ENCODE measurements around the gene MRPS12. TPM values are rescaled to one million over a fixed set of nuclear protein-coding genes. Genes with fewer than 3 reads are reported as not detected.

Gene MRPS12
- total RNA-seq, 4 donors from 2014 or later = 29.8 to 56.1 (median 35.6) TPM

DNA sequence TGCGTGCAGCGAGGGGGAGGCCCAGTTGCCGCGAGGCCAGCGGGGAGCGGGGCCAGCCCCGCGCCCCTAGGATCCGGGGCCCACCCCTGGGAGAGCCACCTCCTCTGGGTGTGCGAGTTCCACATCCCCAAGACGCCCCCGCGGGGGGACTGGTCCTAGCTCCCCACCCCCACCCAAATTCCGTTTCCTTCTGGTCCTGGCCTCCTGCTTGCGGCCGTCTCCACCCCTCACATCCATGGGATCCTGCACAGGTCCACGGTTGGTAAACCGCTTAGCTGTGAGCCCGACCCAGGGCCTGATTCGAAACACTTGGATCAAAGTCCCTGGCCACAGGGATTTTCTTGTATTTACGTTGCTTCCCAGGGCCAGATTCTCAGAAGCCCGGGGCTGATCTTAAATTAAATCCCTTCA, 45.1 kb downstream of the MRPS12 start:
- H3K36me3 ChIP-seq = no peaks in the 10 kb centered on the region
- TF ChIP-seq, protein P1, sequence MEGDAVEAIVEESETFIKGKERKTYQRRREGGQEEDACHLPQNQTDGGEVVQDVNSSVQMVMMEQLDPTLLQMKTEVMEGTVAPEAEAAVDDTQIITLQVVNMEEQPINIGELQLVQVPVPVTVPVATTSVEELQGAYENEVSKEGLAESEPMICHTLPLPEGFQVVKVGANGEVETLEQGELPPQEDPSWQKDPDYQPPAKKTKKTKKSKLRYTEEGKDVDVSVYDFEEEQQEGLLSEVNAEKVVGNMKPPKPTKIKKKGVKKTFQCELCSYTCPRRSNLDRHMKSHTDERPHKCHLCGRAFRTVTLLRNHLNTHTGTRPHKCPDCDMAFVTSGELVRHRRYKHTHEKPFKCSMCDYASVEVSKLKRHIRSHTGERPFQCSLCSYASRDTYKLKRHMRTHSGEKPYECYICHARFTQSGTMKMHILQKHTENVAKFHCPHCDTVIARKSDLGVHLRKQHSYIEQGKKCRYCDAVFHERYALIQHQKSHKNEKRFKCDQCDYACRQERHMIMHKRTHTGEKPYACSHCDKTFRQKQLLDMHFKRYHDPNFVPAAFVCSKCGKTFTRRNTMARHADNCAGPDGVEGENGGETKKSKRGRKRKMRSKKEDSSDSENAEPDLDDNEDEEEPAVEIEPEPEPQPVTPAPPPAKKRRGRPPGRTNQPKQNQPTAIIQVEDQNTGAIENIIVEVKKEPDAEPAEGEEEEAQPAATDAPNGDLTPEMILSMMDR (IDR thresholded peaks at IDR 0.05) = no peak
- TF ChIP-seq POLR2A (IDR thresholded peaks at IDR 0.05) = no peak
- H3K4me1 ChIP-seq = peaks cover 0 to 9% (median 0%) of the 10 kb centered on the region in 4 donors
- DNase-seq = no peak
- H3K27ac ChIP-seq = peak overlapping the region; percentile 53 to 77 (median 74)
- H3K27me3 ChIP-seq = peaks cover 0 to 10% of the 10 kb centered on the region in 2 donors
- peak overlapping the region; percentile 35 to 55 (median 45) for H3K4me3 ChIP-seq
- peaks cover 0 to 6% (median 0%) of the 10 kb centered on the region in 4 donors for H3K9me3 ChIP-seq

GRCh38 chr19:38977445-38978325, 46.9 kb downstream of the MRPS12 start:
- Histone ChIP-seq H3K27me3 (peaks cover 0 to 10% of the 10 kb centered on the region in 2 donors), H3K4me1 (peaks cover 0 to 9% (median 0%) of the 10 kb centered on the region in 4 donors), H3K36me3 (no peaks in the 10 kb centered on the region), H3K4me3 (no peak overlapping the region), H3K9me3 (peaks cover 0 to 6% (median 0%) of the 10 kb centered on the region in 4 donors), H3K27ac (no peak overlapping the region)
- TF ChIP-seq, protein P1 (IDR thresholded peaks at IDR 0.05) = no peak
- no peak for TF ChIP-seq POLR2A (IDR thresholded peaks at IDR 0.05)
- DNase-seq = no peak

DNA sequence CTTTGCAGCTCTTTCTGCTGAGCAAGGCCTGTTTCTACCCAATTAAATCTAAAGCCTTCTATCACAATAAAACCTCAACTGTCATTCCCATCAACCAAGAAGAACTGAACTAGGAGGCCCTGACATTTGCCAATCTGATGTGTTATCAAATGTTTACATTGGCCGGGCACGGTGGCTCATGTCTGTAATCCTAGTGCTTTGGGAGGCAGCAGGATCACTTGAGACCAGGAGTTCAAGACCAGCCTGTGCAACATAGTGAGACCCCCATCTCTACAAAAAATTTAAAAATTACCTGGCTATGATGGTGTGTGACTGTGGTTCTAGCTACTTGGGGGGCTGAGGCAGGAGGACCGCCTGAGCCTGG, 47.6 kb downstream of the MRPS12 start:
- no peak for TF ChIP-seq POLR2A (IDR thresholded peaks at IDR 0.05)
- TF ChIP-seq, protein P1 (IDR thresholded peaks at IDR 0.05) = no peak
- Histone ChIP-seq H3K27ac (no peak overlapping the region), H3K4me1 (peaks cover 0 to 9% (median 0%) of the 10 kb centered on the region in 4 donors), H3K27me3 (peaks cover 0 to 10% of the 10 kb centered on the region in 2 donors), H3K36me3 (no peaks in the 10 kb centered on the region), H3K9me3 (peaks cover 0 to 6% (median 0%) of the 10 kb centered on the region in 4 donors), H3K4me3 (no peak overlapping the region)
- DNase-seq = no peak

DNA sequence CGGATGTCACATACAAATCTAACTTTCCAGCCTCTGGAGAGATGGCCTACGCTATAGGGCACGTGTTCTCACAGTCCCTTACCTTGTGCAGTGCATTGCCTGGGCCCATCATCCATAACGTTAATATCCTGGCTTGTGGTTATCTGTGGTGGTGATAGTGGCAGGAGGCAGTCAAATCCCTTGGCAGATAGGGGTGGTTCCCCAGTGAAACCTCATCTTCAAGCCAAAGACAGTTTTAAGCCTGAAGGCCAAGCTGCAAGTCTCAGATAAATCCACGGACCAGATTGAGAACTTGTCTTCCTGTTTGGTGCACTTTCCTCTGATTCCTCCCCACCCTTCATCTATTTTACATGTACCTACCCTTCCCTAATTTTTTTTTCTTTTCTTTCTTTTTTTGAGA, 49.1 kb downstream of the MRPS12 start:
- no peak overlapping the region for H3K4me3 ChIP-seq

GRCh38 chr19:38980583-38981374, 50.0 kb downstream of the MRPS12 start:
- Histone ChIP-seq H3K36me3 (no peaks in the 10 kb centered on the region), H3K9me3 (peaks cover 0 to 6% (median 0%) of the 10 kb centered on the region in 4 donors), H3K4me3 (no peak overlapping the region), H3K4me1 (peaks cover 0 to 7% (median 0%) of the 10 kb centered on the region in 4 donors), H3K27ac (no peak overlapping the region), H3K27me3 (peaks cover 0 to 3% of the 10 kb centered on the region in 2 donors)
- no peak for TF ChIP-seq POLR2A (IDR thresholded peaks at IDR 0.05)
- TF ChIP-seq, protein P1 (IDR thresholded peaks at IDR 0.05) = no peak
- no peak for DNase-seq

More for the DNA sequence above, 49.1 kb downstream of the MRPS12 start:
- peaks cover 0 to 9% (median 0%) of the 10 kb centered on the region in 4 donors for H3K4me1 ChIP-seq
- DNase-seq = no peak
- TF ChIP-seq POLR2A (IDR thresholded peaks at IDR 0.05) = no peak
- TF ChIP-seq, protein P1 (IDR thresholded peaks at IDR 0.05) = no peak
- peaks cover 0 to 6% (median 0%) of the 10 kb centered on the region in 4 donors for H3K9me3 ChIP-seq
- H3K27me3 ChIP-seq = peaks cover 0 to 10% of the 10 kb centered on the region in 2 donors
- H3K36me3 ChIP-seq = no peaks in the 10 kb centered on the region
- H3K27ac ChIP-seq = no peak overlapping the region
